Hepatocyte (in vitro differentiated cells): Measurements from ENCODE around the gene DSG1.

Experiments used
- EZH2 ChIP-seq: fragments of 200-600 bp; sonication (generic); IDR thresholded peaks from 2 replicates; pipeline ENCODE4 v1.6.1; 2016; ENCODE audit warnings: antibody characterized with exemption, mild to moderate bottlenecking, borderline replicate concordance
- EZH2phosphoT487 ChIP-seq: fragments of 200-600 bp; sonication (generic); IDR thresholded peaks from one replicate; pipeline ENCODE4 v1.6.1; 2018; ENCODE audit warnings: antibody characterized with exemption, mild to moderate bottlenecking, low read depth, moderate library complexity; ENCODE audit not compliant: unreplicated experiment, severe bottlenecking
- TF ChIP-seq, protein P1 (sequence below): fragments of 200-600 bp; sonication (generic); IDR thresholded peaks from 2 replicates; pipeline ENCODE4 v1.5.1; 2016; ENCODE audit warnings: antibody characterized with exemption, mild to moderate bottlenecking; ENCODE audit not compliant: poor library complexity

DNA sequence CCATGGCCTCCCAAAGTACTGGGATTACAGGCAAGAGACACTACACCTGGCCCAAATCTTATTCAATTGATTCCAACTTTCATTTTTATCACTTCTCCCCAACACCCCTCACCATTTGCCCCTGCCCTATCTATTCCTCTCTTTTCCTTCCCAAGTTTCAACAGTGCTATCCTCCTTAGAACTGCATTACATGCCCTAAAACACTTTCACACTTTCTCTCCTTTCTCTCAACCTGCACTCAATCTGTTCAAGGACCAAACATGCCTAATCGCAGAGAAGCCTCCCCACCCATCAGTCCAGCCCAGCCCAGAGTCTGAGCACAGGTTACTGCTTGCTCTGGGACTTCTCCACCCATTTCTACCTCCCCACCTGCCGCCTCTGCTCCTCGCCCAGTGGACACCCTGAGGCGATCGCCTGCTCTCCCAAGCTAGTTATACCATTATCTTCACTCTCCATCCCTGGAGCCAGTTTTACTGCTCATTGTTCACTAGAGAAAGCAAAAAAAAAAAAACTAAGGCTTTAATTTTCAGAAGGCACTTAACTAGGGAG, 23.7 kb upstream of the DSG1 start:
- TF ChIP-seq, protein P1, sequence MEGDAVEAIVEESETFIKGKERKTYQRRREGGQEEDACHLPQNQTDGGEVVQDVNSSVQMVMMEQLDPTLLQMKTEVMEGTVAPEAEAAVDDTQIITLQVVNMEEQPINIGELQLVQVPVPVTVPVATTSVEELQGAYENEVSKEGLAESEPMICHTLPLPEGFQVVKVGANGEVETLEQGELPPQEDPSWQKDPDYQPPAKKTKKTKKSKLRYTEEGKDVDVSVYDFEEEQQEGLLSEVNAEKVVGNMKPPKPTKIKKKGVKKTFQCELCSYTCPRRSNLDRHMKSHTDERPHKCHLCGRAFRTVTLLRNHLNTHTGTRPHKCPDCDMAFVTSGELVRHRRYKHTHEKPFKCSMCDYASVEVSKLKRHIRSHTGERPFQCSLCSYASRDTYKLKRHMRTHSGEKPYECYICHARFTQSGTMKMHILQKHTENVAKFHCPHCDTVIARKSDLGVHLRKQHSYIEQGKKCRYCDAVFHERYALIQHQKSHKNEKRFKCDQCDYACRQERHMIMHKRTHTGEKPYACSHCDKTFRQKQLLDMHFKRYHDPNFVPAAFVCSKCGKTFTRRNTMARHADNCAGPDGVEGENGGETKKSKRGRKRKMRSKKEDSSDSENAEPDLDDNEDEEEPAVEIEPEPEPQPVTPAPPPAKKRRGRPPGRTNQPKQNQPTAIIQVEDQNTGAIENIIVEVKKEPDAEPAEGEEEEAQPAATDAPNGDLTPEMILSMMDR: no peak
- TF ChIP-seq EZH2: no peak
- no peak for TF ChIP-seq EZH2phosphoT487
